Measurements from ENCODE around the gene MYO16. TPM values are rescaled to one million over a fixed set of nuclear protein-coding genes. Genes with fewer than 3 reads are reported as not detected.

MYO16 gene
- polyA plus RNA-seq, 1 donor from 2014 or later, result 2.5 TPM

- H3K36me3 ChIP-seq (ENCODE audit: insufficient read depth, low read length), result no peaks in the 10 kb centered on the region
- TF ChIP-seq, protein P1, sequence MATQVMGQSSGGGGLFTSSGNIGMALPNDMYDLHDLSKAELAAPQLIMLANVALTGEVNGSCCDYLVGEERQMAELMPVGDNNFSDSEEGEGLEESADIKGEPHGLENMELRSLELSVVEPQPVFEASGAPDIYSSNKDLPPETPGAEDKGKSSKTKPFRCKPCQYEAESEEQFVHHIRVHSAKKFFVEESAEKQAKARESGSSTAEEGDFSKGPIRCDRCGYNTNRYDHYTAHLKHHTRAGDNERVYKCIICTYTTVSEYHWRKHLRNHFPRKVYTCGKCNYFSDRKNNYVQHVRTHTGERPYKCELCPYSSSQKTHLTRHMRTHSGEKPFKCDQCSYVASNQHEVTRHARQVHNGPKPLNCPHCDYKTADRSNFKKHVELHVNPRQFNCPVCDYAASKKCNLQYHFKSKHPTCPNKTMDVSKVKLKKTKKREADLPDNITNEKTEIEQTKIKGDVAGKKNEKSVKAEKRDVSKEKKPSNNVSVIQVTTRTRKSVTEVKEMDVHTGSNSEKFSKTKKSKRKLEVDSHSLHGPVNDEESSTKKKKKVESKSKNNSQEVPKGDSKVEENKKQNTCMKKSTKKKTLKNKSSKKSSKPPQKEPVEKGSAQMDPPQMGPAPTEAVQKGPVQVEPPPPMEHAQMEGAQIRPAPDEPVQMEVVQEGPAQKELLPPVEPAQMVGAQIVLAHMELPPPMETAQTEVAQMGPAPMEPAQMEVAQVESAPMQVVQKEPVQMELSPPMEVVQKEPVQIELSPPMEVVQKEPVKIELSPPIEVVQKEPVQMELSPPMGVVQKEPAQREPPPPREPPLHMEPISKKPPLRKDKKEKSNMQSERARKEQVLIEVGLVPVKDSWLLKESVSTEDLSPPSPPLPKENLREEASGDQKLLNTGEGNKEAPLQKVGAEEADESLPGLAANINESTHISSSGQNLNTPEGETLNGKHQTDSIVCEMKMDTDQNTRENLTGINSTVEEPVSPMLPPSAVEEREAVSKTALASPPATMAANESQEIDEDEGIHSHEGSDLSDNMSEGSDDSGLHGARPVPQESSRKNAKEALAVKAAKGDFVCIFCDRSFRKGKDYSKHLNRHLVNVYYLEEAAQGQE (IDR thresholded peaks at IDR 0.05; ENCODE audit: borderline replicate concordance), result no peak
- no peak for TF ChIP-seq EZH2 (IDR thresholded peaks at IDR 0.05; ENCODE audit: borderline replicate concordance, insufficient read depth, low read length, poor library complexity, severe bottlenecking)
- no peak for TF ChIP-seq MXI1 (conservative IDR thresholded peaks at IDR 0.05; ENCODE audit: poor library complexity, severe bottlenecking)
- H3K9me2 ChIP-seq (ENCODE audit: insufficient read depth, low read length), result no peaks in the 10 kb centered on the region
- no peak overlapping the region for H3K4me2 ChIP-seq (ENCODE audit: low read length)
- no peak overlapping the region for H3K27ac ChIP-seq (ENCODE audit: low read length)
- H3K79me2 ChIP-seq (replicated peaks; ENCODE audit: insufficient read depth, low read length), result no peaks in the 10 kb centered on the region
- no peaks in the 10 kb centered on the region for H3K9me3 ChIP-seq (ENCODE audit: low read length)
- H3K27me3 ChIP-seq (ENCODE audit: insufficient read depth, low read depth, low read length), result no peaks in the 10 kb centered on the region
- no peak overlapping the region for H2AFZ ChIP-seq (ENCODE audit: low read depth, low read length)
- no peak overlapping the region for H3K9ac ChIP-seq (ENCODE audit: low read length)
- H4K20me1 ChIP-seq (ENCODE audit: insufficient read depth), result no peaks in the 10 kb centered on the region
- H3F3A ChIP-seq (ENCODE audit: insufficient read depth, low read length, poor library complexity, severe bottlenecking), result no peaks in the 10 kb centered on the region
- no peak overlapping the region for H3K4me3 ChIP-seq (ENCODE audit: low read length)
Observed at GRCh38 chr13:109072505-109072904, 443.1 kb downstream of the MYO16 start.

DNA sequence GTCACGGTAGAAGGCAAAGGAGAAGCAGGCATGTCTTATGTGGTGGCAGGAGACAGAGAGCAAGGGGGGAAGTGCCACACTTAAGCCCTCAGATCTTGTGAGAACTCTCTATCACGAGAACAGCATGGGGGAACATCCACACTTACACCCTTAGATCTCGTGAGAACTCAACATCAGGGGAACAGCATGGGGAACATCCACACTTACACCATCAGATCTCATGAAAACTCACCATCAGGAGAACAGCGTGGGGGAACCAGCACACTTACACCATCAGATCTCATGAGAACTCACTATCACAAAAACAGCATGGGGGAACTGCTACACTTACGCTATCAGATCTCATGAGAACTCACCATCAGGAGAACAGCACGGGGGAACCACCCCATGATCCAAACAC, 445.0 kb downstream of the MYO16 start:
- no peak overlapping the region for H3K4me2 ChIP-seq (ENCODE audit: low read length)
- H3K4me3 ChIP-seq (ENCODE audit: low read length), result no peak overlapping the region
- no peak overlapping the region for H3K27ac ChIP-seq (ENCODE audit: low read length)
- no peaks in the 10 kb centered on the region for H3K9me2 ChIP-seq (ENCODE audit: insufficient read depth, low read length)
- H2AFZ ChIP-seq (ENCODE audit: low read depth, low read length), result no peak overlapping the region
- no peaks in the 10 kb centered on the region for H3K79me2 ChIP-seq (replicated peaks; ENCODE audit: insufficient read depth, low read length)
- H4K20me1 ChIP-seq (ENCODE audit: insufficient read depth), result no peaks in the 10 kb centered on the region
- no peaks in the 10 kb centered on the region for H3K36me3 ChIP-seq (ENCODE audit: insufficient read depth, low read length)
- no peaks in the 10 kb centered on the region for H3F3A ChIP-seq (ENCODE audit: insufficient read depth, low read length, poor library complexity, severe bottlenecking)
- no peaks in the 10 kb centered on the region for H3K27me3 ChIP-seq (ENCODE audit: insufficient read depth, low read depth, low read length)
- TF ChIP-seq MXI1 (conservative IDR thresholded peaks at IDR 0.05; ENCODE audit: poor library complexity, severe bottlenecking), result no peak
- TF ChIP-seq SMC3 (conservative IDR thresholded peaks at IDR 0.05; ENCODE audit: poor library complexity), result no peak
- no peak for TF ChIP-seq EZH2 (IDR thresholded peaks at IDR 0.05; ENCODE audit: borderline replicate concordance, insufficient read depth, low read length, poor library complexity, severe bottlenecking)
- TF ChIP-seq POLR2AphosphoS5 (IDR thresholded peaks at IDR 0.05), result no peak
- no peak for TF ChIP-seq EP300 (conservative IDR thresholded peaks at IDR 0.05; ENCODE audit: poor library complexity, severe bottlenecking)
- TF ChIP-seq, protein P1 (IDR thresholded peaks at IDR 0.05; ENCODE audit: borderline replicate concordance), result no peak
- TF ChIP-seq TAF1 (IDR thresholded peaks at IDR 0.05; ENCODE audit: low read depth), result no peak
- TF ChIP-seq CTCF (IDR thresholded peaks at IDR 0.05; ENCODE audit: poor library complexity, severe bottlenecking), result no peak
- TF ChIP-seq RAD21 (conservative IDR thresholded peaks at IDR 0.05), result no peak
- no peak overlapping the region for H3K9ac ChIP-seq (ENCODE audit: low read length)
- H3K9me3 ChIP-seq (ENCODE audit: low read length), result no peaks in the 10 kb centered on the region

All from neural cell (in vitro differentiated cells).